OCI-LY7 (cell line): ENCODE measurements around the gene CBFA2T3.

ENCODE experiments used
- CTCF ChIP-seq: fragments of 200-600 bp; sonication (generic); conservative IDR thresholded peaks from 2 replicates; pipeline ENCODE4 v1.5.1; 2014; ENCODE audit warnings: mild to moderate bottlenecking, antibody characterized with exemption, low read length, moderate library complexity, mixed read lengths
- EZH2phosphoT487 ChIP-seq: fragments of 200-600 bp; sonication (generic); IDR thresholded peaks from 2 replicates; pipeline ENCODE4 v1.6.1; 2018; ENCODE audit warnings: low read depth, borderline replicate concordance, mild to moderate bottlenecking, mixed run types, antibody characterized with exemption, low read length, moderate library complexity, mixed read lengths

DNA sequence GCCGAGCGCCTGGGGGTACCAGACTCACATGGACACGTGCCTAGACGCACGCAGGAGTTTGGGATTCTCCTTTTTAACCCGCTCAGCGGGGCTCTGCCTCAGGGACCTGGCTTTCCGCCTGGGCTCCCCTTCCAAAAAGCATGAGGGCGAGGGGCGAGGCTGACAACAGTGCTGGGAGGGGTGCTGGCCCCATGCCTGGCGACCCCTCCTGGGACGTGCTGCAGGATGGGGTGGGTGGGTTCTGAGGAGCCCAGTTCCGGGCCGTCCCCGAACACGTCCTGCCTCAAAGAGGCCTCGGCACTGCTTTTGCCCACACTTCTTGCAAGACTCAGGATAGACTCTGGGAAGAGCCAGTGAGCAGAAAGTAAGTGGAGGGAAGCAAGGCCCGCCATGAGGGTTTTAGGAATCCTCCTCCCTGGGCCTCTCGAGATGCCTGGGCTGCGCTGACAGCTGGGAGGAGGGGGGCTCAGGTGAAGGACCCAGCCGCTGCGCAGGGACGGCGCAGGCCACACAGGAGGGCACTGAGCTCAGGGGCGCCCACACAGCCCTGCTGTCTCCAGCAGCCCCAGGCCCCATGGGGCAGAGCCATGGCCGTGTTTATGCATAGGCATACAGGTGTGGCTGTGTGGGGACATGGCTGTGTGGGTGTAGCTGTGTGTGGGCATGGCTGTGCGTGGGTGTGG, 95.2 kb downstream of the CBFA2T3 start:
- TF ChIP-seq CTCF (no peak), EZH2phosphoT487 (no peak)
